CD14-positive monocyte (primary cell): ENCODE data around the gene RGS2. TPM values are rescaled to one million over a fixed set of nuclear protein-coding genes. Genes with fewer than 3 reads are reported as not detected.

Source experiments
- DNase-seq, 3 donors: peaks; one replicate each; pipeline ENCODE4 v3.0.0-alpha.2; 2011 to 2022
- H2AFZ ChIP-seq: 2 replicates; pipeline ENCODE4 v1.6.0; 2012; ENCODE audit warnings: mild to moderate bottlenecking, low read depth, low read length, inconsistent platforms; ENCODE audit not compliant: insufficient read depth, poor library complexity, severe bottlenecking
- H3K27ac ChIP-seq, 2 donors: 1 replicate in 1 of 2; 2 replicates in 1 of 2; pipeline ENCODE4 v1.5.1; 2012 to 2013; ENCODE audit warnings: low read length in 2 of 2, control low read depth in 1 of 2, inconsistent platforms in 1 of 2, low read depth in 1 of 2, mild to moderate bottlenecking in 1 of 2
- H3K27me3 ChIP-seq, 2 donors: one replicate each; pipeline versions ENCODE4 v1.6.0 to v1.6.1; 2011 to 2013; ENCODE audit warnings: low read length in 2 of 2; ENCODE audit not compliant: control insufficient read depth in 2 of 2, insufficient read depth in 2 of 2
- H3K36me3 ChIP-seq, 2 donors: replicated peaks in 1 of 2; 1 replicate in 1 of 2; 2 replicates in 1 of 2; pipeline versions ENCODE4 v1.5.1 to v1.6.1; 2012 to 2013; ENCODE audit warnings: low read length in 2 of 2, control low read depth in 1 of 2, inconsistent platforms in 1 of 2, mild to moderate bottlenecking in 1 of 2; ENCODE audit not compliant: insufficient read depth in 2 of 2, control insufficient read depth in 1 of 2
- H3K4me1 ChIP-seq, 2 donors: 1 replicate in 1 of 2; 2 replicates in 1 of 2; pipeline versions ENCODE4 v1.5.1 to v1.6.1; 2012 to 2013; ENCODE audit warnings: low read length in 2 of 2, control low read depth in 1 of 2, inconsistent platforms in 1 of 2, mild to moderate bottlenecking in 1 of 2, moderate library complexity in 1 of 2; ENCODE audit not compliant: insufficient read depth in 2 of 2, control insufficient read depth in 1 of 2
- H3K4me2 ChIP-seq: replicated peaks from 2 replicates; pipeline ENCODE3; 2012; ENCODE audit warnings: low read length, moderate library complexity, mild to moderate bottlenecking; ENCODE audit not compliant: poor library complexity, severe bottlenecking; ENCODE audit errors: extremely low read depth
- H3K4me3 ChIP-seq, 3 experiments: fragments of 200-600 bp in 1 of 3; sonication (generic) in 1 of 3; replicated peaks in 1 of 3; 1 replicate in 2 of 3; 2 replicates in 1 of 3; pipeline ENCODE4 v1.5.1; 2011 to 2013; ENCODE audit warnings: low read length in 3 of 3, mild to moderate bottlenecking in 3 of 3, control low read depth in 2 of 3, low read depth in 2 of 3, inconsistent platforms in 1 of 3, moderate library complexity in 1 of 3
- H3K79me2 ChIP-seq: 2 replicates; pipeline ENCODE4 v1.6.0; 2012; ENCODE audit warnings: mild to moderate bottlenecking, control low read depth, inconsistent platforms, low read length, moderate library complexity; ENCODE audit not compliant: insufficient read depth
- H3K9ac ChIP-seq: 2 replicates; pipeline ENCODE4 v1.6.0; 2017; ENCODE audit warnings: low read length, mild to moderate bottlenecking; ENCODE audit not compliant: insufficient read depth, poor library complexity, severe bottlenecking
- H3K9me3 ChIP-seq, 2 donors: replicated peaks in 1 of 2; 1 replicate in 1 of 2; 2 replicates in 1 of 2; pipeline versions ENCODE4 v1.5.1 to v1.6.1; 2012 to 2013; ENCODE audit warnings: low read length in 2 of 2, control low read depth in 1 of 2; ENCODE audit not compliant: control insufficient read depth in 1 of 2, insufficient read depth in 1 of 2
- H4K20me1 ChIP-seq: 2 replicates; pipeline ENCODE4 v1.6.0; 2012; ENCODE audit warnings: mild to moderate bottlenecking, low read length, control low read depth, moderate library complexity; ENCODE audit not compliant: insufficient read depth
- H3K27ac Mint-ChIP-seq, 7 donors: one replicate each; pipeline ENCODE4 v1.8.0; 2020; ENCODE audit warnings: mild to moderate bottlenecking in 7 of 7, mixed read lengths in 7 of 7, moderate library complexity in 6 of 7, inconsistent platforms in 2 of 7
- H3K27me3 Mint-ChIP-seq, 3 donors: one replicate each; pipeline ENCODE4 v1.8.0; 2021 to 2022; ENCODE audit warnings: low read depth in 3 of 3, mild to moderate bottlenecking in 3 of 3, mixed read lengths in 3 of 3, moderate library complexity in 3 of 3, inconsistent platforms in 1 of 3
- H3K36me3 Mint-ChIP-seq, 2 donors: one replicate each; pipeline ENCODE4 v1.8.0; 2020; ENCODE audit warnings: mixed read lengths in 2 of 2, inconsistent platforms in 1 of 2, mild to moderate bottlenecking in 1 of 2
- H3K4me1 Mint-ChIP-seq: one replicate; pipeline ENCODE4 v1.8.0; 2020; ENCODE audit warnings: mild to moderate bottlenecking, mixed read lengths
- H3K4me3 Mint-ChIP-seq, 2 donors: one replicate each; pipeline ENCODE4 v1.8.0; 2020; ENCODE audit warnings: mild to moderate bottlenecking in 2 of 2, mixed read lengths in 2 of 2, moderate library complexity in 1 of 2
- H3K9me3 Mint-ChIP-seq, 7 donors: one replicate each; pipeline ENCODE4 v1.8.0; 2020 to 2022; ENCODE audit warnings: mixed read lengths in 7 of 7, mild to moderate bottlenecking in 6 of 7, moderate library complexity in 6 of 7, inconsistent platforms in 2 of 7
- WGBS: methylation state at CpG from one replicate; pipeline ENCODE4 v1.1.5; 2013; ENCODE audit warnings: missing lambda C conversion rate; ENCODE audit not compliant: insufficient coverage; 5-methylcytosine and 5-hydroxymethylcytosine counted together
- intact Hi-C, 2 donors: fragments of 100-400 bp; cut with micrococcal nuclease; formaldehyde crosslinking; loops; one replicate each; pipeline versions ENCODE4 v1.15.0 to v1.15.1; 2023
- polyA plus RNA-seq, 3 donors: library from polyadenylated mRNA; depleted of rRNA in 1 of 3; unstranded in 2 of 3; stranded (reverse) in 1 of 3; fragments of 300-500 nt in 2 of 3; fragments of >200 nt in 1 of 3; fragmentation: Illumina TruSeq in 2 of 3; gene quantifications; 1 replicate in 2 of 3; 2 replicates in 1 of 3; pipeline ENCODE4 v1.2.3, GENCODE V29; 2012 to 2021
- TF ChIP-seq, protein P1 (sequence below): fragments of 200-600 bp; IDR thresholded peaks from one replicate; pipeline ENCODE4 v1.8.0; 2022; ENCODE audit warnings: antibody characterized with exemption, mild to moderate bottlenecking

RGS2 gene
- polyA plus RNA-seq, 3 donors, result 974 to 3,307 (median 1,708) TPM

- H3K27ac Mint-ChIP-seq, result no peak overlapping the region
- TF ChIP-seq, protein P1, sequence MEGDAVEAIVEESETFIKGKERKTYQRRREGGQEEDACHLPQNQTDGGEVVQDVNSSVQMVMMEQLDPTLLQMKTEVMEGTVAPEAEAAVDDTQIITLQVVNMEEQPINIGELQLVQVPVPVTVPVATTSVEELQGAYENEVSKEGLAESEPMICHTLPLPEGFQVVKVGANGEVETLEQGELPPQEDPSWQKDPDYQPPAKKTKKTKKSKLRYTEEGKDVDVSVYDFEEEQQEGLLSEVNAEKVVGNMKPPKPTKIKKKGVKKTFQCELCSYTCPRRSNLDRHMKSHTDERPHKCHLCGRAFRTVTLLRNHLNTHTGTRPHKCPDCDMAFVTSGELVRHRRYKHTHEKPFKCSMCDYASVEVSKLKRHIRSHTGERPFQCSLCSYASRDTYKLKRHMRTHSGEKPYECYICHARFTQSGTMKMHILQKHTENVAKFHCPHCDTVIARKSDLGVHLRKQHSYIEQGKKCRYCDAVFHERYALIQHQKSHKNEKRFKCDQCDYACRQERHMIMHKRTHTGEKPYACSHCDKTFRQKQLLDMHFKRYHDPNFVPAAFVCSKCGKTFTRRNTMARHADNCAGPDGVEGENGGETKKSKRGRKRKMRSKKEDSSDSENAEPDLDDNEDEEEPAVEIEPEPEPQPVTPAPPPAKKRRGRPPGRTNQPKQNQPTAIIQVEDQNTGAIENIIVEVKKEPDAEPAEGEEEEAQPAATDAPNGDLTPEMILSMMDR, result no peak
- H3K36me3 ChIP-seq, result no peaks in the 10 kb centered on the region
Observed at GRCh38 chr1:192789871-192790270, 19.0 kb upstream of the RGS2 start.

DNA sequence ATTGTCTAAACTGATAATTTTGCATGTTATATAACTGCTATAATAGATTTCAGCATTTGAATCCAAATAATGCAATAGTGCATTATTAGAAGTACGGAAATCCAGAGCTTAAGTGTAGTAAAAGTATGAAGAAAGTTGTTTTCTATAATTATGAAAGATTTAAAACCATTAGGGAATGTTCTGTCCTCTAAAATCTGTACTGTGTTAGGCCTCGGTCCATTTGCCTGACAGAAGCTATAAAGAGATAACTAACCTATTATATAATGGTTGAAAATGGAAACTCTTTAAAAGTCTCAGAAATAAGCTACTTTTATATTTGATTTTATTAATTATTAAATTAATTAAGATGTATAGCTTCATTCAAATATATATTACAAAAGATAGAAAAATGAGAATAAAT lies 16.2 kb upstream of the RGS2 start:
- Histone ChIP-seq H3K27ac (no peak overlapping the region), H3K4me1 (peaks cover 2 to 7% of the 10 kb centered on the region in 2 donors), H3K4me3 (no peak overlapping the region), H3K4me2 (no peak overlapping the region), H3K27me3 (no peaks in the 10 kb centered on the region), H2AFZ (no peak overlapping the region), H3K9me3 (no peaks in the 10 kb centered on the region), H3K79me2 (no peaks in the 10 kb centered on the region), H3K9ac (no peak overlapping the region), H3K36me3 (no peaks in the 10 kb centered on the region), H4K20me1 (no peaks in the 10 kb centered on the region)
- H3K4me3 Mint-ChIP-seq, result no peak overlapping the region
- WGBS, result no CpG with 5 or more reads among the region's 2 CpGs
- H3K27me3 Mint-ChIP-seq, result no peaks in the 10 kb centered on the region
- H3K36me3 Mint-ChIP-seq, result no peaks in the 10 kb centered on the region
- H3K4me1 Mint-ChIP-seq, result peaks cover 13% of the 10 kb centered on the region
- no peak for DNase-seq
- intact Hi-C loops, result loop anchor here in 1 of 2 donors (10.0 kb wide), 1 partner anchor 318 kb away; no protein-coding TSS in a partner anchor
- no peak overlapping the region for H3K27ac Mint-ChIP-seq
- TF ChIP-seq, protein P1, result no peak
- peaks cover 0 to 1% (median 0%) of the 10 kb centered on the region in 7 donors for H3K9me3 Mint-ChIP-seq

More at GRCh38 chr1:192789871-192790270, 19.0 kb upstream of the RGS2 start:
- Mint-ChIP-seq H3K4me1 (peaks cover 7% of the 10 kb centered on the region), H3K27me3 (no peaks in the 10 kb centered on the region), H3K9me3 (peaks cover 0 to 1% (median 0%) of the 10 kb centered on the region in 7 donors), H3K36me3 (no peaks in the 10 kb centered on the region), H3K4me3 (no peak overlapping the region)
- no peaks in the 10 kb centered on the region for H3K9me3 ChIP-seq
- no peak overlapping the region for H3K4me3 ChIP-seq
- H2AFZ ChIP-seq, result peak overlapping the region; percentile 9
- H4K20me1 ChIP-seq, result no peaks in the 10 kb centered on the region
- no peak overlapping the region for H3K9ac ChIP-seq
- WGBS, result 100% methylated on average over 1 of the region's 2 CpGs
- intact Hi-C loops, result loop anchor here in 1 of 2 donors (10.0 kb wide), 1 partner anchor 315 kb away; no protein-coding TSS in a partner anchor
- no peak overlapping the region for H3K4me2 ChIP-seq
- H3K27me3 ChIP-seq, result no peaks in the 10 kb centered on the region
- H3K27ac ChIP-seq, result no peak overlapping the region
- peak in 1 of 3 donors; percentile 40 for DNase-seq
- peaks cover 0 to 5% of the 10 kb centered on the region in 2 donors for H3K4me1 ChIP-seq
- no peaks in the 10 kb centered on the region for H3K79me2 ChIP-seq
